Neuronal stem cell (in vitro differentiated cells): ENCODE data around the gene RAP1A.

Experiments
- DNase-seq: peaks from one replicate; pipeline ENCODE4 v3.0.0-alpha.2; 2013; ENCODE audit warnings: low spot score
- H2AFZ ChIP-seq: one replicate; pipeline ENCODE4 v1.6.1; 2013; ENCODE audit warnings: mild to moderate bottlenecking, low read length, inconsistent platforms
- H2AK5ac ChIP-seq: 2 replicates; pipeline ENCODE4 v1.6.1; 2013; ENCODE audit warnings: low read depth, mild to moderate bottlenecking, inconsistent platforms, low read length, moderate library complexity, mixed read lengths
- H2BK120ac ChIP-seq: 2 replicates; pipeline ENCODE4 v1.6.1; 2013; ENCODE audit warnings: low read depth, mild to moderate bottlenecking, inconsistent platforms, low read length, moderate library complexity, mixed read lengths
- H2BK12ac ChIP-seq: one replicate; pipeline ENCODE4 v1.6.1; 2013; ENCODE audit warnings: low read length, inconsistent platforms
- H2BK15ac ChIP-seq: 2 replicates; pipeline ENCODE4 v1.6.1; 2013; ENCODE audit warnings: mild to moderate bottlenecking, low read length, inconsistent platforms, mixed read lengths
- H2BK5ac ChIP-seq: one replicate; pipeline ENCODE4 v1.6.1; 2013; ENCODE audit warnings: inconsistent platforms, mild to moderate bottlenecking, low read length, moderate library complexity
- H3K14ac ChIP-seq: one replicate; pipeline ENCODE4 v1.6.1; 2013; ENCODE audit warnings: low read length, inconsistent platforms
- H3K18ac ChIP-seq: 2 replicates; pipeline ENCODE4 v1.6.1; 2013; ENCODE audit warnings: low read length, inconsistent platforms
- H3K23ac ChIP-seq: 2 replicates; pipeline ENCODE4 v1.6.1; 2013; ENCODE audit warnings: low read depth, mild to moderate bottlenecking, mixed read lengths, low read length, inconsistent platforms; ENCODE audit not compliant: poor library complexity
- H3K27ac ChIP-seq: replicated peaks from 3 replicates; pipeline ENCODE4 v1.5.1; 2013; ENCODE audit warnings: low read length, inconsistent platforms
- H3K27me3 ChIP-seq, 3 experiments: 2 replicates each; pipeline ENCODE4 v1.6.1; 2013; ENCODE audit warnings: low read length in 3 of 3, mild to moderate bottlenecking in 2 of 3, inconsistent platforms in 1 of 3, low read depth in 1 of 3, mixed read lengths in 1 of 3, moderate library complexity in 1 of 3; ENCODE audit not compliant: control insufficient read depth in 3 of 3, insufficient read depth in 3 of 3
- H3K36me3 ChIP-seq, 2 donors: replicated peaks in 1 of 2; 2 replicates each; pipeline ENCODE4 v1.6.1; 2013; ENCODE audit warnings: low read length in 2 of 2; ENCODE audit not compliant: control insufficient read depth in 2 of 2, insufficient read depth in 2 of 2
- H3K4ac ChIP-seq: 2 replicates; pipeline ENCODE4 v1.6.1; 2013; ENCODE audit warnings: inconsistent platforms, mild to moderate bottlenecking, low read length, moderate library complexity
- H3K4me1 ChIP-seq, 2 donors: 1 replicate in 1 of 2; 2 replicates in 1 of 2; pipeline ENCODE4 v1.6.1; 2013; ENCODE audit warnings: low read length in 2 of 2, low read depth in 1 of 2; ENCODE audit not compliant: control insufficient read depth in 2 of 2, insufficient read depth in 1 of 2
- H3K4me2 ChIP-seq: one replicate; pipeline ENCODE4 v1.6.1; 2013; ENCODE audit warnings: mild to moderate bottlenecking, low read length, inconsistent platforms; ENCODE audit not compliant: insufficient read depth, poor library complexity, severe bottlenecking
- H3K4me3 ChIP-seq, 2 donors: 2 replicates each; pipeline ENCODE4 v1.5.1; 2013; ENCODE audit warnings: low read length in 2 of 2, mild to moderate bottlenecking in 2 of 2, inconsistent platforms in 1 of 2, moderate library complexity in 1 of 2
- H3K79me1 ChIP-seq: one replicate; pipeline ENCODE4 v1.6.1; 2013; ENCODE audit warnings: low read depth, mild to moderate bottlenecking, inconsistent platforms, low read length, moderate library complexity
- H3K9ac ChIP-seq: one replicate; pipeline ENCODE4 v1.6.1; 2013; ENCODE audit warnings: mild to moderate bottlenecking, low read depth, low read length, inconsistent platforms; ENCODE audit not compliant: poor library complexity
- H3K9me3 ChIP-seq, 2 donors: replicated peaks in 1 of 2; 2 replicates each; pipeline versions ENCODE3 to v1.6.1; 2013; ENCODE audit warnings: low read length in 2 of 2, mild to moderate bottlenecking in 2 of 2, inconsistent platforms in 1 of 2, low read depth in 1 of 2, mixed read lengths in 1 of 2, moderate library complexity in 1 of 2; ENCODE audit not compliant: control insufficient read depth in 2 of 2, insufficient read depth in 1 of 2
- H4K8ac ChIP-seq: one replicate; pipeline ENCODE4 v1.6.1; 2013; ENCODE audit warnings: low read depth, mild to moderate bottlenecking, inconsistent platforms, low read length, moderate library complexity
- H4K91ac ChIP-seq: one replicate; pipeline ENCODE4 v1.6.1; 2013; ENCODE audit warnings: low read length, low read depth, mild to moderate bottlenecking, inconsistent platforms; ENCODE audit not compliant: poor library complexity
- WGBS, 2 donors: extraction: QIAGEN DNeasy Blood & Tissue Kit; methylation state at CpG; one replicate each; pipeline ENCODE4 v1.1.7; 2013; ENCODE audit warnings: missing lambda C conversion rate in 2 of 2, mixed read lengths in 1 of 2; ENCODE audit not compliant: insufficient read length in 2 of 2, insufficient replicate concordance in 1 of 2; ENCODE audit errors: extremely low coverage in 2 of 2; 5-methylcytosine and 5-hydroxymethylcytosine counted together

RAP1A gene

DNA sequence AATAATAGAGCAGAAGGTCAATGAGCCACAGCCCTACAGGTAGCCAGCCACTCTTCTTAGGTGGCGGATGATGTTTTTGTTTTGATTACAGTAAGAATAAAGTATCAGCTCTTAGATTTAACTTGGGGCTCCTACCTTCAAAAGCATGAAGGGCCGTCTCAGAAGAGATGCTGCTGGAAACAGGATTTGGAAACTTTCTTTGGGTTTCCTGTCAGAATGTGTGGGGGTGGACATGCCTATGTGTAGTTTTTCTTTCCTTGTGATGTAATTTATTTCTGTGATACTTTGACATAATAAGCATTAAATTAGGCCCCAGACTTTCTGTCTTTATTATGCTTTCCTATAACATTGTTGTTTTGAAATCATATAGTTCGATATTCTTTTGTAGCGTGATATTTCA, 1.5 kb downstream of the RAP1A start:
- peak overlapping the region; percentile 98 for H2AFZ ChIP-seq
- no peak for DNase-seq
- no peak overlapping the region for H3K4ac ChIP-seq
- H2BK15ac ChIP-seq: no peak overlapping the region
- H3K36me3 ChIP-seq: peaks cover 0 to 4% of the 10 kb centered on the region in 2 donors
- peaks cover 2% of the 10 kb centered on the region for H3K79me1 ChIP-seq
- no peak overlapping the region for H2BK5ac ChIP-seq
- H3K14ac ChIP-seq: no peak overlapping the region
- no peak overlapping the region for H2BK120ac ChIP-seq
- H3K4me3 ChIP-seq: peak overlapping the region in 1 of 2 donors; percentile 82
- H2BK12ac ChIP-seq: no peak overlapping the region
- no peak overlapping the region for H2AK5ac ChIP-seq
- H3K27me3 ChIP-seq: no peaks in the 10 kb centered on the region
- H3K4me1 ChIP-seq: peaks cover 6% of the 10 kb centered on the region in 2 donors
- H3K9me3 ChIP-seq: no peaks in the 10 kb centered on the region
- H3K18ac ChIP-seq: no peak overlapping the region
- H4K8ac ChIP-seq: no peak overlapping the region
- H3K27ac ChIP-seq: no peak overlapping the region
- H3K23ac ChIP-seq: no peak overlapping the region
- no peak overlapping the region for H3K4me2 ChIP-seq
- no peak overlapping the region for H4K91ac ChIP-seq
- WGBS, 2 donors: no CpG with 5 or more reads among the region's 4 CpGs
- no peak overlapping the region for H3K9ac ChIP-seq

- no peaks in the 10 kb centered on the region for H3K9me3 ChIP-seq
- H2BK120ac ChIP-seq: no peak overlapping the region
- H3K4ac ChIP-seq: no peak overlapping the region
- no peak overlapping the region for H2AFZ ChIP-seq
- H4K91ac ChIP-seq: no peak overlapping the region
- H4K8ac ChIP-seq: no peak overlapping the region
- no peak overlapping the region for H3K18ac ChIP-seq
- no peak overlapping the region for H3K9ac ChIP-seq
- H3K23ac ChIP-seq: no peak overlapping the region
- H3K27ac ChIP-seq: no peak overlapping the region
- H3K4me2 ChIP-seq: no peak overlapping the region
- H3K14ac ChIP-seq: no peak overlapping the region
- H2BK15ac ChIP-seq: no peak overlapping the region
- no peaks in the 10 kb centered on the region for H3K27me3 ChIP-seq
- H2AK5ac ChIP-seq: no peak overlapping the region
- no peak overlapping the region for H2BK5ac ChIP-seq
- peaks cover 2% of the 10 kb centered on the region for H3K79me1 ChIP-seq
- no peak for DNase-seq
- H3K4me1 ChIP-seq: peaks cover 6% of the 10 kb centered on the region in 2 donors
- no peak overlapping the region for H2BK12ac ChIP-seq
- H3K36me3 ChIP-seq: peaks cover 0 to 4% of the 10 kb centered on the region in 2 donors
- H3K4me3 ChIP-seq: no peak overlapping the region
Observed at GRCh38 chr1:111622166-111622565, 2.6 kb downstream of the RAP1A start.

DNA sequence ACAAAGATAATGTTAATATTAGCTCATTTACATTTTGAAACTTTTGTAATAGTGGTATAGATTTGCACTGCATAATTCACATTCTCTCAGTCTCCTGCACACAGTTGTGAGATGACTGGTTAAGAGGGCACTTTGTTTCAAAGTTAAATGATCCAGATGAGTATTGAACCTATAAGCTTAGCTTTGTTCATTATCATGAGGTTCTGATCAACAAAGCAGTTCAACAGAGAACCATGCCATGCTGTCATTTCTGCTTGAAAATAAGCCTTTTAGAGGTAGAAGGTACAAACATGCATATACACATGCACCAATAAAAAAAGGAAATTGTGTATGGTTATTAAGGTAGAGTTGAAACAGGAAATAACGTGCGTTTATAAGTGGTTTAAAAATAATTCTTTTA, 4.8 kb downstream of the RAP1A start:
- Histone ChIP-seq H3K14ac (no peak overlapping the region), H2BK15ac (no peak overlapping the region), H3K4me3 (no peak overlapping the region), H3K4me1 (peaks cover under 1 to 2% of the 10 kb centered on the region in 2 donors), H3K18ac (no peak overlapping the region), H4K8ac (no peak overlapping the region), H3K23ac (no peak overlapping the region), H3K9ac (no peak overlapping the region), H4K91ac (no peak overlapping the region), H2AFZ (no peak overlapping the region), H2BK120ac (no peak overlapping the region), H3K4ac (no peak overlapping the region), H3K9me3 (no peaks in the 10 kb centered on the region), H2BK12ac (no peak overlapping the region), H3K27me3 (no peaks in the 10 kb centered on the region), H2AK5ac (no peak overlapping the region), H3K79me1 (peaks cover 2% of the 10 kb centered on the region), H3K36me3 (peaks cover 0 to 4% of the 10 kb centered on the region in 2 donors), H3K27ac (no peak overlapping the region), H3K4me2 (no peak overlapping the region), H2BK5ac (no peak overlapping the region)
- 100% methylated on average over 2 of the region's 2 CpGs; no CpG with 5 or more reads in 1 of the 2 donors for WGBS, 2 donors
- DNase-seq: no peak

- Histone ChIP-seq H2BK15ac (no peak overlapping the region), H3K4me2 (no peak overlapping the region), H4K8ac (no peak overlapping the region), H3K18ac (no peak overlapping the region), H3K14ac (no peak overlapping the region), H3K79me1 (peaks cover 2% of the 10 kb centered on the region), H3K27me3 (no peaks in the 10 kb centered on the region), H2AFZ (no peak overlapping the region), H2BK12ac (no peak overlapping the region), H3K4me3 (no peak overlapping the region), H3K4ac (no peak overlapping the region), H2BK120ac (no peak overlapping the region), H3K9ac (no peak overlapping the region), H3K9me3 (no peaks in the 10 kb centered on the region), H4K91ac (no peak overlapping the region), H3K36me3 (peaks cover 0 to 4% of the 10 kb centered on the region in 2 donors), H2AK5ac (no peak overlapping the region), H3K23ac (no peak overlapping the region), H3K4me1 (peaks cover 0 to 2% of the 10 kb centered on the region in 2 donors), H2BK5ac (no peak overlapping the region), H3K27ac (no peak overlapping the region)
- no peak for DNase-seq
- no CpG with 5 or more reads among the region's 1 CpG for WGBS, 2 donors
Observed at GRCh38 chr1:111625276-111625675, 5.7 kb downstream of the RAP1A start.
